Lower lobe of right lung (tissue), 2 donors: ENCODE data around the gene GSS. TPM values are rescaled to one million over a fixed set of nuclear protein-coding genes. Genes with fewer than 3 reads are reported as not detected.

Experiments
- ATAC-seq, 2 donors: fragments of 200-7000 bp; cut with Tn5 transposase; one replicate each; pipeline ENCODE4 v1.9.1; 2020 to 2022; ENCODE audit warnings: mild to moderate bottlenecking in 2 of 2, moderate library complexity in 2 of 2
- DNase-seq: peaks from one replicate; pipeline ENCODE4 v3.0.0-alpha.2; 2020
- H3K27ac ChIP-seq: fragments of 200-600 bp; one replicate; pipeline ENCODE4 v1.8.0; 2022
- H3K27me3 ChIP-seq: fragments of 200-600 bp; one replicate; pipeline ENCODE4 v1.8.0; 2022; ENCODE audit warnings: low read depth
- H3K36me3 ChIP-seq: fragments of 200-600 bp; one replicate; pipeline ENCODE4 v1.8.0; 2022; ENCODE audit warnings: mild to moderate bottlenecking
- H3K4me1 ChIP-seq: fragments of 200-600 bp; one replicate; pipeline ENCODE4 v1.8.0; 2022
- H3K4me3 ChIP-seq: fragments of 200-600 bp; one replicate; pipeline ENCODE4 v1.8.0; 2022; ENCODE audit warnings: mild to moderate bottlenecking
- H3K9me3 ChIP-seq: fragments of 200-600 bp; one replicate; pipeline ENCODE4 v1.8.0; 2022
- intact Hi-C: fragments of 100-400 bp; cut with DNase I; formaldehyde crosslinking; loops from one replicate; pipeline ENCODE4 v1.11.0; 2022
- total RNA-seq: library from RNA; stranded (reverse); fragmentation: NEBNext Ultra II Directional; extraction: Animal tissue kit (Norgen Biotek cat#: 25700); gene quantifications from one replicate; pipeline ENCODE4 v1.2.1, GENCODE V29; 2021
- TF ChIP-seq, protein P1 (sequence below): fragments of 200-600 bp; IDR thresholded peaks from one replicate; pipeline ENCODE4 v1.8.0; 2022; ENCODE audit warnings: antibody characterized with exemption, mild to moderate bottlenecking
- donor health status: DM: no; HTN: yes; CAD: no; lungs with severe emphysema.

Gene GSS
- total RNA-seq, 1 donor from 2014 or later = 28.8 TPM

DNA sequence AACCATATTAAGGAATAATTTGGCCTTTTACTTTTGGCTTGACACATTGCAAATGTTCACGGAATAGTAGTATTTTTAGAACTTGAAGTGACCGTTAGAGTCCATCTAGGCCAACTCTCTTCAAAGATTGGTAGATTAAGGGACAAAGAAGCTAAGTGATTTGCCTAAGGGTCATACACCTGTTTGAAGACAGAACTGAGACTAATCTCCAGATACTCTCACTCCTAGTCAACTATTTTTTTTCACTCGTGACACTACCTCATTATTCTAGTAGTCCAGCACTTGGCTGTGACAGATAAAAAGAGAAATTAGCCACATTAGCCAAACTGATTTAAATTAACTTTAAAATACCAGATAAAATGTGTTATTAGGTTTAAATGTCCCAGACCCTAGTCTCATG is 68.6 kb downstream of the GSS start:
- TF ChIP-seq, protein P1, sequence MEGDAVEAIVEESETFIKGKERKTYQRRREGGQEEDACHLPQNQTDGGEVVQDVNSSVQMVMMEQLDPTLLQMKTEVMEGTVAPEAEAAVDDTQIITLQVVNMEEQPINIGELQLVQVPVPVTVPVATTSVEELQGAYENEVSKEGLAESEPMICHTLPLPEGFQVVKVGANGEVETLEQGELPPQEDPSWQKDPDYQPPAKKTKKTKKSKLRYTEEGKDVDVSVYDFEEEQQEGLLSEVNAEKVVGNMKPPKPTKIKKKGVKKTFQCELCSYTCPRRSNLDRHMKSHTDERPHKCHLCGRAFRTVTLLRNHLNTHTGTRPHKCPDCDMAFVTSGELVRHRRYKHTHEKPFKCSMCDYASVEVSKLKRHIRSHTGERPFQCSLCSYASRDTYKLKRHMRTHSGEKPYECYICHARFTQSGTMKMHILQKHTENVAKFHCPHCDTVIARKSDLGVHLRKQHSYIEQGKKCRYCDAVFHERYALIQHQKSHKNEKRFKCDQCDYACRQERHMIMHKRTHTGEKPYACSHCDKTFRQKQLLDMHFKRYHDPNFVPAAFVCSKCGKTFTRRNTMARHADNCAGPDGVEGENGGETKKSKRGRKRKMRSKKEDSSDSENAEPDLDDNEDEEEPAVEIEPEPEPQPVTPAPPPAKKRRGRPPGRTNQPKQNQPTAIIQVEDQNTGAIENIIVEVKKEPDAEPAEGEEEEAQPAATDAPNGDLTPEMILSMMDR = no peak
- Histone ChIP-seq H3K9me3 (no peaks in the 10 kb centered on the region), H3K4me3 (no peak overlapping the region), H3K36me3 (peaks cover 32% of the 10 kb centered on the region), H3K27me3 (no peaks in the 10 kb centered on the region), H3K4me1 (peaks cover 30% of the 10 kb centered on the region), H3K27ac (no peak overlapping the region)
- no peak for ATAC-seq
- DNase-seq = no peak
- intact Hi-C loops = no loop called here

DNA sequence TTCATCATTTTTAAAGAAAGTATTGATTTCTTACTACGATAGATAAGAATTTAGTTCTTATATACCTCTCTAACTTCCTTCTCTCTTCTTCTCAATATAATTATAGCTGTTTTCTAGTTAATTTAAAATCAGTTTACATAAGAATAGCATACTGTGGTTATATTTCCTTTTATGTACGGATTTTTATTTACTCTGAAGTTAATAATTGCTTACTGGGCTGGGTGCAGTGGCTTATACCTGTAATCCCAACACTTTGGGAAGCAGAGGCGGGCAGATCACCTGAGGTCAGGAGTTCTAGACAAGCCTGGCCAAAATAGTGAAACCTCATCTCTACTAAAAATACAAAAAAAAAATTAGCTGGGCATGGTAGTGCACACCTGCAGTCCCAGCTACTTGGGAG is 69.5 kb downstream of the GSS start:
- H3K27me3 ChIP-seq = no peaks in the 10 kb centered on the region
- intact Hi-C loops = no loop called here
- TF ChIP-seq, protein P1 = no peak
- peaks cover 23% of the 10 kb centered on the region for H3K4me1 ChIP-seq
- DNase-seq = no peak
- H3K4me3 ChIP-seq = no peak overlapping the region
- H3K9me3 ChIP-seq = no peaks in the 10 kb centered on the region
- H3K36me3 ChIP-seq = peaks cover 32% of the 10 kb centered on the region
- no peak for ATAC-seq
- H3K27ac ChIP-seq = no peak overlapping the region

DNA sequence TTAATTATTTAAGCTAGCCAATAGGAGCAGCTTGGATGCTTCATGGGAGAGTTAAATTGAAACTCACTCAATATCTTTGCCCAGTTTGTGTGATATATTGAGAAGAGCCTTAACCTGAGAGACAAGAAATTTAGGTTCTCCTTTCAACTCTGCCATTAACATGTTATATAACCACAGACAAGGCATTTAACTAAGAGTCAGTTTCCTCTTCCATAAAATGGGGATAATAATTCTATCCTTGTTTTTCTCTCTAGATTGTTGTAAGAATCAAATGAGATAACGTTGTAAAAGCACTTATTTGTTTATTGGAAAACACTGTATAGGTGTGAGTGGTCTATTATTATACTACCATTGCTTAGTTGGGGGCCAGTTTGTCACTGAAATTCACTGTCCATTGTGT is 71.3 kb downstream of the GSS start:
- intact Hi-C loops = no loop called here
- no peak overlapping the region for H3K27ac ChIP-seq

DNA sequence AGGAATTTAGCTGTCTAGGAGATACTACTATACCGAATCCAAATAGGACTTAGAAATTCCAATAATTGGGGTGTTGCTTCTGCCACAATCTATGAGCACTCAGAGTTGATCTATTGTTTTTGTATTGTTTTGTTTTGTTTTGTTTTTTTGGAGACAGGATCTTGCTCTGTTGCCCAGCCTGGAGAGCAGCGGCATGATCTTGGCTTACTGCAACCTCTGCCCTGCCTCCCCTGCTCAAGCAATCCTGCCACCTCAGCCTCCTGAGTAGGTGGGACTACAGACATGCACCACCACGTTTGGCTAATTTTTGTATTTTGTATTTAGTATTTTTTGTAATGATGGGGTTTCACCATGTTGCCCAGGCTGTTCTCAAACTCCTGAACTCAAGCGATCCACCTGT is 71.8 kb downstream of the GSS start:
- no peak overlapping the region for H3K27ac ChIP-seq

More for the DNA sequence above, 71.3 kb downstream of the GSS start:
- Histone ChIP-seq H3K4me1 (peaks cover 23% of the 10 kb centered on the region), H3K9me3 (no peaks in the 10 kb centered on the region), H3K27me3 (no peaks in the 10 kb centered on the region), H3K4me3 (no peak overlapping the region), H3K36me3 (peaks cover 32% of the 10 kb centered on the region)
- ATAC-seq (no peak), DNase-seq (no peak)
- TF ChIP-seq, protein P1 = no peak

DNA sequence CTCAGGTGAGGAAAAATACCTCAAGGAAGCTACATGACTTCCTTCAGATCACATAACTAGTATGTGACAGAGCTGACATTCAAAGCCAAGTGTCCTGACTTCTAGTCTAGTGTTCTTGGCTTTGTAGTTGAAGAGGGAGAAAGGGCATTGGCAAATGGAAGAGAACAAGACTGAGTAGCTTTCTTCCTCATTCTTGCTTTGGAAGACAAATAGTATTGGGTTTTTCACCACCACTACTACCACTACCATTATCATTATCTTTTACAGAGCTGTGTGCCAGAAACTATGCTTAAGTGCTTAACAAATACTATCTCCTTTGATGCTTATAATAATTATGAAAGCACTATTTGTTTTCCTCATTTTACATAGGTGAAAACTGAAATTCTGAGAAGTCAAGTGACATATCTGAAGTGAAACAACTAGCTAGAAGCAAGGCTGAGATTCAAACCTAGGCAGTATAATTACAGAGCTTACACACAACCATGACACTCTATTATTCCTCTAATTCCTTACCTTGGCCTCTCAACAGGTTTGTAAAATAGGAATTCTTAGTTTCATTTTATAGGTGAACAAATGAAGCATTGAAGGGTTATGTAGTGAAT is 72.4 kb downstream of the GSS start:
- DNase-seq (no peak), ATAC-seq (peak; percentile 76 to 80)
- H3K36me3 ChIP-seq = peaks cover 32% of the 10 kb centered on the region
- H3K4me1 ChIP-seq = peaks cover 28% of the 10 kb centered on the region
- TF ChIP-seq, protein P1 = no peak
- H3K27ac ChIP-seq = peak overlapping the region; percentile 28
- H3K9me3 ChIP-seq = no peaks in the 10 kb centered on the region
- intact Hi-C loops = no loop called here
- no peaks in the 10 kb centered on the region for H3K27me3 ChIP-seq
- H3K4me3 ChIP-seq = no peak overlapping the region

More for the DNA sequence above, 71.8 kb downstream of the GSS start:
- peaks cover 32% of the 10 kb centered on the region for H3K36me3 ChIP-seq
- H3K4me1 ChIP-seq = peaks cover 23% of the 10 kb centered on the region
- no peak for ATAC-seq
- TF ChIP-seq, protein P1 = no peak
- no peak for DNase-seq
- H3K4me3 ChIP-seq = no peak overlapping the region
- no peaks in the 10 kb centered on the region for H3K9me3 ChIP-seq
- H3K27me3 ChIP-seq = no peaks in the 10 kb centered on the region
- intact Hi-C loops = no loop called here
